H54 (cell line): Measurements from ENCODE around the gene TM4SF4.

ENCODE experiments used
- DNase-seq: peaks from one replicate; pipeline ENCODE4 v3.0.0; 2011; ENCODE audit warnings: low spot score, mixed read lengths; ENCODE audit not compliant: insufficient read length
- FAIRE-seq: peaks from 3 replicates; lab custom pipeline; 2011; peaks lifted over from hg19 to GRCh38; lab: Jason Lieb, UNC
- POLR2A ChIP-seq: IDR thresholded peaks from 2 replicates; pipeline ENCODE4 v1.6.1; 2011; ENCODE audit warnings: low read depth, mild to moderate bottlenecking, low read length

The TM4SF4 gene

GRCh38 chr3:149528340-149528650 is 53.8 kb downstream of the TM4SF4 start:
- DNase-seq (no peak), FAIRE-seq (no peak)
- no peak for TF ChIP-seq POLR2A

GRCh38 chr3:149529099-149529498 is 54.6 kb downstream of the TM4SF4 start:
- TF ChIP-seq POLR2A, result no peak
- no peak for DNase-seq
- no peak for FAIRE-seq

DNA sequence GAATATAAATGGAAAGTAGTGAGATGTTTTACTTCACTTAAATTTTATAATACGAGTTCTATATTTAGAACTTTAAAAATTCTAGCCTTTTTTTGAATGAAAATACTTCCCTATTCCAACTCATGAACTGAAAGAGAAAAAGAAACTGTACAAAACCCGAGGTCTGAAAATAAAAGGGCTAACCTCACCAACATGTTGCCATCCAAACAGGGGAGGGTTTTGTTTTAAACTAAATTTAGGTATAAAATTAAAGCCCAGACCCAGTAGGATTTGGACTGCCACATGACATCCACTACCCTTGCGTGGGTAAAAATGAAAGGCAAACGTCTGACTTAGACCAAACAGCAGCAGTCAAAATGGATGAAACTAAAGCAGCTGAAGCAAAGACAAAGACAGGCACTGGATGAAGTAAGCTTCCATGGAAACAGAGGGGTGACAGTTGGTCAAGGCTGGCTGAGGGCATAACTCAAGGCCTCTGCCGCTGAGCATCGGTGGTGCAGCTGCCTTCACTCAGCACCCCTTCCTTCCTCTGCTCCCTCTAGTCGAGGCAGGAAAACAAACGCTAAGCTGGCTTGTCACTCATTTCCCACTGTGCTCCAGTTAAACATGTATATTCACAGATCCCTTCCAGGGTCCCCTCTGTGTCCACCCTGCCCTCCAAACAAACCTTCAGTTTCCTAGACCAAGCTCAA is 58.1 kb downstream of the TM4SF4 start:
- no peak for DNase-seq
- FAIRE-seq, result no peak
- TF ChIP-seq POLR2A, result no peak

- TF ChIP-seq POLR2A, result no peak
- FAIRE-seq (no peak), DNase-seq (no peak)
Observed at GRCh38 chr3:149534082-149534481, 59.6 kb downstream of the TM4SF4 start.

DNA sequence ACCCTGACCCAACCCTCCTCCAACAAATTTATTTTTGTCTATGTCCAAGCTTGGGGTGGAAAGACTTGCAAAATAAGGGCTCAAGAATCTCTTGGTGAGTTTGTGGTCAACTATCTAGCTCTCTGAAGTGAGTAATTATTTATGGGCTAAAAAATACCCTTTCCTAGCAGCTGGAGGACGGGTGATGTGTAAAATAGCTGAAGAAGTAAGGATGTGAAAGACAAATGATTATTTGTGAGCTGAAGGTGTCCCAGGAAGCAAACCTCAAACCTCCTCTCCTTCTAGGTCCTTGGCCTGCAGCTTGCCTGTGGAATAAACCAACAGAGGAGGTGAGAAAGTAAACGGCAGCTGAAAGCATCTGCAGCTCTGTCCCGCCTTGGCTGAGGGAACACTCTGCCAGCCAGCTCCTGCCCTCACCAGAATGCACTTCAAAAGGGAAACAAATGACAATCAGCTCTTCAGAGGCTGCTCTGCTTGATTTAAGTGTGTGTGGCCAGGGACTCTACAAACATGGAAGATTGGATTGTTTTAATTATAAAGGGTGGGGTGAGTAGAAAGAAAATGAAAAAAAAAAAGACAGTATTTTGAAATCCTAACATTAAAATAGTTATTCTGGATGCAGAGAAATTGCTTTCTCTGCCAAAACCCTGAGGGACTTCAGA is 60.3 kb downstream of the TM4SF4 start:
- TF ChIP-seq POLR2A, result no peak
- FAIRE-seq (no peak), DNase-seq (no peak)

DNA sequence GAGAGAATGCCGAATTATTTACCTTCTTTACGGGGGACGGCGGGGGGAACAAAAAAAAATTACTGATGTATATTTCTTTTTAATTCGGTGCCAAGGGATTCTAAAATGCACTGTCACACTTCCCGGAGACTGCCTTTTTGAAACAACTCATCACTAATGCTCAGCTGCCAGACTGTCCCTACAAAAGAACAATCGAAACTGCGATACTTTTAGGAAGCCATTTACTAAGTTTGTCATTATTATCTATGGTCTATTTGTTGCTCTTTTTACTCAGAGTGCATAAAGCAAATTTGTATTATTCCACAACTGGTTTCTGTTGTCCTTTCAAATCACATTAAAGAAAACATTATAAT is 60.8 kb downstream of the TM4SF4 start:
- DNase-seq, result no peak

DNA sequence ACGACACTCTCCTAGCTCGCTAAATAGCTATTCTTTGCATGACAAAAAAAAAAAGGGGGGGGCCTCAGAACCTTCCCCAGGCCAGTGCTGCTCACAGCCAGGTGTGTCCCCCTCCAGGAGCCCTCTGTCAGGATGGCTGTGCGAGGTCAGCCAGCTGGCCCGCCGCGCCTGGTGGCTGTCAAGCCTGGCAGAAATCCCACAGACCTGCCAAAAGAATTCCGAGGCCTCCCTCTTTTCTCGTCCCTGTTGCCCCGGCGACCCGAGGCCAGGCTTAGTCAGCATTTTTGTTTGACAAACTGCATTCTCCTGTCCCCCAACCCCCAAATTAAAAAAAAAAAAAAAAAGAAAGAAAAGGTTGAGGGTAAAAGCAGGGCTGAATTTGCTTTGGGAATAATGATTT is 61.9 kb downstream of the TM4SF4 start:
- no peak for TF ChIP-seq POLR2A
- FAIRE-seq (no peak), DNase-seq (no peak)

More for the DNA sequence above, 60.8 kb downstream of the TM4SF4 start:
- no peak for TF ChIP-seq POLR2A
- FAIRE-seq, result no peak

DNA sequence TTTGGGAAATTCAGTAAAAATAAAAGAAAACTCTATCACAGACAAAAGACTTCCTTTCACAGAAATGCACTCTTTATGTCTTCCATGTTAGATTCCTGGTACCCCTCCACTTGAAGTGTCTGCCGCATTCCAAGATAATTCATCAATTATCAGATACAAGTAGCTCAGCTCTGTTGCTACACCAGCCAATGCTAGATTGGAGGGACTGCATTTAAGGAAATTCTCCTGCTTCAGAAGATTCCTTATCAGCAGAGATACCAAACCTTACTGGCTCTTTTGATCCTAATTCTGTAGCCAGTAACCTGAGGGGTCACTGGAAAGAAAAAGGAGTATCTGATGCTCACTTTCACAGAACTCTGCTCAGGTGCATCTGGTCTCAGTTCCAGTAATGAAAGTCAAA is 63.9 kb downstream of the TM4SF4 start:
- TF ChIP-seq POLR2A, result no peak
- no peak for DNase-seq
- no peak for FAIRE-seq

GRCh38 chr3:149541091-149541491 is 66.6 kb downstream of the TM4SF4 start:
- FAIRE-seq (peak; percentile 80), DNase-seq (no peak)
- TF ChIP-seq POLR2A, result no peak

GRCh38 chr3:149542375-149543312 is 68.1 kb downstream of the TM4SF4 start:
- FAIRE-seq (no peak), DNase-seq (no peak)
- no peak for TF ChIP-seq POLR2A

GRCh38 chr3:149545049-149545448 is 70.6 kb downstream of the TM4SF4 start:
- DNase-seq (no peak), FAIRE-seq (no peak)
- TF ChIP-seq POLR2A, result no peak

DNA sequence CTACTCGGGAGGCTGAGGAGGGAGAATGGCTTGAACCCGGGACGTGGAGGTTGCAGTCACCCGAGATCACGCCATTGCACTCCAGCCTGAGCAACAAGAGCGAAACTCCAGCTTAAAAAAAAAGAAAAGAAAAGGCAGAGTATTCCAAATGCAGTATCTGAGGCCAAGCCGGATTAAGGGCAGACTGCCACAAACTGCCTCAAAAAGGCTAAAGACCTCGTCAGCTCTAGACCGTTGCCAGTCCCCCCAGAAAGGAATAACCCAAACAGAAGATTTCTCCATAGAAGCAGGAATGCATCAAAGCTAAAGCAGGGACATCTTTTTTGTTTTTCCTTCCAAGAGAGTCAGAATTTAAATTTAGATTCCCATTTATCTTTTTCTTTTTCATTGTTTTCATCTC is 72.9 kb downstream of the TM4SF4 start:
- TF ChIP-seq POLR2A, result no peak
- FAIRE-seq (no peak), DNase-seq (no peak)

- DNase-seq, result peak; percentile 47
- peak; percentile 91 for FAIRE-seq
- no peak for TF ChIP-seq POLR2A
Observed at GRCh38 chr3:149547954-149548668, 73.6 kb downstream of the TM4SF4 start.

DNA sequence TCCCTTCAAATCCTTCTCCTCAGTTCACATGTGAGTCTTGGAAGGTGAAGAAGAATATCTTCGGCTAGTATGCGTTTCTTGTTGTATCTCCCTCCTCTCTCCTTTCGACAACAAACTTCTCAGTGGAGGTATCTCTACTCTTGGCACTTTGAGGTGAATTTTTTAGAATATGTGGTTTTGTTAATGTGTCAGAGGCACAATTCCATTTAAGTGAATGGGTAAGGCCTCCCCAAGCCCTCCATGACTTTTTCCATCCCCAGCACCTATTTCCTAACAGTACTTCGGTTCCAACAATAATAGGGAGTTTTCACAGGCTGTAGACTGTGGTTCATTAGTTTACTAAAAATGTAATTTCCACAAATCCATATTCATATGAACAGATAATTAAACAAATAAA is 74.2 kb downstream of the TM4SF4 start:
- FAIRE-seq, result no peak
- no peak for DNase-seq
- TF ChIP-seq POLR2A, result no peak
